ENCODE data around the gene RABEPK.
"Not testable (repeated sequence)": the region's sequence is repeated elsewhere in the genome, so short reads cannot be mapped to it uniquely, and the experiment has no call there.

The RABEPK gene, protein sequence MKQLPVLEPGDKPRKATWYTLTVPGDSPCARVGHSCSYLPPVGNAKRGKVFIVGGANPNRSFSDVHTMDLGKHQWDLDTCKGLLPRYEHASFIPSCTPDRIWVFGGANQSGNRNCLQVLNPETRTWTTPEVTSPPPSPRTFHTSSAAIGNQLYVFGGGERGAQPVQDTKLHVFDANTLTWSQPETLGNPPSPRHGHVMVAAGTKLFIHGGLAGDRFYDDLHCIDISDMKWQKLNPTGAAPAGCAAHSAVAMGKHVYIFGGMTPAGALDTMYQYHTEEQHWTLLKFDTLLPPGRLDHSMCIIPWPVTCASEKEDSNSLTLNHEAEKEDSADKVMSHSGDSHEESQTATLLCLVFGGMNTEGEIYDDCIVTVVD

DNA sequence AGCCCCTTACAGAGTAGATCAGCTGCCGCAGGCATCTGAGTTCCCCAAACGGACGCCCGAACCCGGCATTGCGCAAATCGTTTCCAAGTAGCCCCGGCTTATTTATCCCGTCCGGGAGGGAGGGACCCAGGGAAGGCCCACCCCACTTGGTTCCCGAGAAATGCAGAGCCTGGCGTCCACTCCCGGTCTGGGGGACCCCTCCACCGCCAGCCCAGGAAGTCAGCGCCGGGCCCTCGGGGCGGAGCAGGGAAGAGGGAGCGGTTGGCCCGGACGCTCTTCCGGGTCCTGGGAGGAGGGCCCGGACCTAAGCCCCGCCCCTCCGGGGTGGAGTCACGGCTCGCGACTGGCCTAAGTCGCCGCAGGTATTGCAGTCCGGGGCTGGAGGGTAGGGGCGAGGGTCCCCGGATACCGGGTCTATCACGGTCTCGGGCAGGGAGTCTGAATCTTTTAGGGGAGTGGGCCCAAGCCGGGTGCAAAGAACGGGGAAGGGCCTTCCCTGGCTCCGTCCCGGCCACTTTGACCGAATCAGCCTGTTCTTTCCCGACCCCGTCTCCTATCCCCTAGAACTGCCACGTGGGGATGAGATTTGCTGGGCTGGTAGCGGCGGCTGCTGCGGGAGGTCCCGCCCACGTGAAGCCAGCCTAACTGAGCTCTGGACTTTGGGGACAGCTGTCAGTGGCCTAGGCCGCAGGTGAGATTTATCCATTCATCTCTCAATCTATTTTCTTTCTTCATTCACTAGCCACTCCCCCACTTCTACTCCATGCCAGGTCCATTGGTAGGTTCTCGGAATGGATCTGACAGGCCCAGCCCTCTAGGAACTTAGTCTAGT lies at the start of gene RABEPK:
TSS of gene RABEPK (plus strand) at position 327 of the 832 bp plus-strand sequence. CDS start 2,472 bp downstream, outside the sequence.
- peak; percentile 89 for DNase-seq

- DNase-seq: no peak
Observed at GRCh38 chr9:125151730-125152129, 48.6 kb upstream of the RABEPK start.

GRCh38 chr9:125153712-125154367 lies 46.5 kb upstream of the RABEPK start:
- DNase-seq: no peak

DNA sequence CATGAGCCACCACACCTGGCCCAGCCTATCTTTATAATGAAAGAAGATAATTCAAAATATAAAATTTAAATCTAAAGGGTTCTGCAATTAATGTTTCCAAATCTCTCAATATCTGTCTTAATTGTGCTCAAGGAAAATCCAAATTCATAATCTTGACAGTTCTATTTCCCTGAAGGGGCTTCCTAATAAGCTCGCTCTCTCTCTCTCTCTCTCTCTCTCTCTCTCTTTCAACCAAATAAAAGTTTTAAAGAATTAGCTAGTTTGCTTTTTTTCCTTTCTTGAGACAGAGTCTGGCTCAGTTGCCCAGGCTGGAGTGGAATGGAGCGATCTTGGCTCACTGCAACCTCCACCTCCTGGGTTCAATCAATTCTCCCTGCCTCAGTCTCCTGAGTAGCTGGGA lies 43.8 kb upstream of the RABEPK start:
- DNase-seq: no peak

DNA sequence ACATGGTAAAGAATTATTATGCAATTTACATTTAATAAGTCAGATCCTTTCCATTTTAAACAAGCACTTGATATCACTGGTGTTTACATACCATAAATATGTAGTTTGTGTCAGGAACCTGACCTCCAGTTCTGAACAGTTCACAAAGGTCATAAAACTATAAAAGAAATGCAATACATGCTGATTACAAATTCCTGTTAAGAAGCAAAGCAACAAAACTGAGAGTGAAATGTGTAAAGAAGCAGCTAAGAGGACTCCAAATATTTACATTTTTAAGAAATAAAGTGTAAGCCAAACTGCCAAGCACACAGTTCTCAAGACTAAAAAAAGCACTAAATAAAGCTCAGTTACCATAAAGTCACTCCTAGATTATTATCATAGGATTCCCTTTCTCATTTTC lies 39.6 kb upstream of the RABEPK start:
- DNase-seq: no peak

- no peak for DNase-seq
Observed at GRCh38 chr9:125161284-125161918, 38.9 kb upstream of the RABEPK start.

DNA sequence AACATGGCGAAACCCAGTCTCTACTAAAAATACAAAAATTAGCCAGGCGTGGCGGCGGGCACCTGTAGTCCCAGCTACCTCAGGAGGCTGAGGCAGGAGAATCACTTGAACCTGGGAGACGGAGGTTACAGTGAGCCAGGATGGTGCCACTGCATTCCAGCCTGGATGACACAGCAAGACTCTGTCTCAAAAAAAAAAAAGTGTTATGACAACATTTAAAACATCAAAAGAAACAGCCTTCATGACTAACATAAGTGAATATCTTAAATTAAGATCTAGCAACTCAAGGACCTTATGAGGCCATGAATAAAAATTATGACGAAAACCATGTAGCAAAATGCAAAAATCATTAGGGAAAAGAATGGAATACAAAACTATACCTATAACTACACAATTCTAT lies 37.5 kb upstream of the RABEPK start:
- DNase-seq: not testable (repeated sequence)

DNA sequence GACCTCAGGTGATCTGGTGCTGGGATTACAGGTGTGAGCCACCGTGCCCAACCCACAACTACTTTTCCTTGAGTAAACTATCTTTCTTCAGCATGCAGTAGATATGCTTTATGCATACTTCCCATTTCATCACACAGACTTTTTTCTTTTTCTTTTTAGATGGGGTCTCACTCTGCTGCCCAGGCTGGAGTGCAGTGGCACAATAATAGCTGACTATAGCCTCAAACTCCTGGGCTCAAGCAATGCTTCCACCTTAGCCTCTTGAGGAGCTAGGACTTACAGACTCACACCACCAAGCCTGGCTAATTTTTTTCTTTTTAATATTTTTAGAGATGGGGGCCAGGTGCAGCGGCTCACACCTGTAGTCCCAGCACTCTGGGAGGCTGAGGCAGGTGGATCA lies 33.6 kb upstream of the RABEPK start:
- DNase-seq: no peak

- DNase-seq: no peak
Observed at GRCh38 chr9:125169895-125170294, 30.4 kb upstream of the RABEPK start.

DNA sequence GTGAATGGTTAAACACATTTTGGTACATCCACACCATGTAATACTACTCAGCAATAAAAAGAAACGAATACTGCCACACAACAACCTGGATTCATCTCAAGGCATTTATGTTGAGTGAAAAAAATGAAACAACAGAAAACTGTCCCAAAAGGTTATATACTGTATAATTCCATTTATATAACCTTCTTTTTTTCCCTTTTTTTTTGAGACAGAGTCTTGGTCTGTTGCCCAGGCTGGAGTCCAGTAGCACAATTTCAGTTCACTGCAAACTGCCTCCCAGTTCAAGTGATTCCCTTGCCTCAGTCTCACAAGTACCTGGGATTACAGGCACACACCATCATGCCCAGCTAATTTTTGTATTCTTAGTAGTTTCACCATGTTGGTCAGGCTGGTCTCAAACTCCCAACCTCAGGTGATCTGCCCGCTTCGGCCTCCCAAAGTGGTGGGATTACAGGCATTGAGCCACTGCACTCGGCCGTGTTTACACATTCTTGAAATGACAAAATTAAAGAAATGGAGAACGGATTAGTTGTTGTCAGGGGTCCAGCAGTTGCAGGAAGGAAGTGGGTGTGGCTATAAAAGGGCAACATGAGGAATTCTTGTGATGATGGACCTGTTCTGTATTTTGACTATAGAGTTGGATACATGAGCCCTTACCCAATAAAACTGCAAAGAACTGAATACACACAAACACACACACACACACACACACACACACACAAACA lies 28.1 kb upstream of the RABEPK start:
- no peak for DNase-seq

DNA sequence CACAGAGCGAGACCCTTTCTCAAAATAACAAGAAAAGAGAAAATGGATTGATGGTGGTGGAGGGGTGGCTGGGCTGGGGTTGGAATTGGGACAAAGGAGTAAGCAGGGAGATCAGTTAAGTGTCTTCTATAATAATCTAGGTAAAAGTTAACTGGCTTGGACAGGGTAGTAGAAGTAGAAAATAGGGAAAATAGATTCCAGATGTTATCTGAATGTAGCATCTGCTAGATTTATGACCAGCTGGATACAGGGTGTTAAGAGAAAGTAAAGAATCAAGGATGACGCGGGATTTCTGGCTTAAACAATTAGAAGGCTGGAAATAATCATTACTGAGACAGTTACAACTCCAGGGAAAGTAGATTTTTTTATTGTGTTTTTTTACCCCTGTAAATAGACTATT lies 23.7 kb upstream of the RABEPK start:
- DNase-seq: no peak

DNA sequence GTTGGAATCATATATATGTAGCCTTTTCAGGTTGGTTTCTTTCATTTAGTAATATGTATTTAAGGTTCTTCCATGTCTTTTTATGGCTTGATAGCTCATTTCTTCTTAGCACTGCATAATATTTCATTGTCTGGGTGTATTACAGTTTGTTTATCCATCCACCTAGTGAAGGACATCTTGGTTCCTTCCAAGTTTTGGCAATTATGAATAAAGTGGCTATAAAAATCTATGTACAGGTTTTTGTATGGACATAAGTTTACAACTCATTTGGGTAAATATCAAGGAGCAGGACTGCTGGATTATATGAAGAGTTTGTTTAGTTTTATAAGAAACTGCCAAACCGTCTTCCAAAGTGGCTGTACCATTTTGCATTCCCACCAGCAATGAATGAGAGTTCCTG lies 22.5 kb upstream of the RABEPK start:
- no peak for DNase-seq

DNA sequence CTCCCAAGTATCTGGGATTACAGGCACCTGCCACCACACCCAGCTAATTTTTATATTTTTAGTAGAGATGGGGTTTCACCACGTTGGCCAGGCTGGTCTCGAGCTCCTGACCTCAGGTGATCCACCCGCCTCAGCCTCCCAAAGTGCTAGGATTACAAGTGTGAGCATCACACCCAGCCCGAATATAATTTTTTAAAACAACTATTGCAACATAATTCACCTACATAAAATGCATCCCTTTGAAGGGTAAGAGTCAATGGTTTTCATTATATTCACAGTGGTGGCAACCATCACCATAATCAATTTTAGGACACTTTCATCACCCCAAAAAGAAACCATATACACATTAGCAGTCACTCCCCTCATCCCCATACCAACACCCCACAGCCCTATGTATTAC lies 20.6 kb upstream of the RABEPK start:
- not testable (repeated sequence) for DNase-seq

GRCh38 chr9:125180876-125181275 lies 19.5 kb upstream of the RABEPK start:
- no peak for DNase-seq

DNA sequence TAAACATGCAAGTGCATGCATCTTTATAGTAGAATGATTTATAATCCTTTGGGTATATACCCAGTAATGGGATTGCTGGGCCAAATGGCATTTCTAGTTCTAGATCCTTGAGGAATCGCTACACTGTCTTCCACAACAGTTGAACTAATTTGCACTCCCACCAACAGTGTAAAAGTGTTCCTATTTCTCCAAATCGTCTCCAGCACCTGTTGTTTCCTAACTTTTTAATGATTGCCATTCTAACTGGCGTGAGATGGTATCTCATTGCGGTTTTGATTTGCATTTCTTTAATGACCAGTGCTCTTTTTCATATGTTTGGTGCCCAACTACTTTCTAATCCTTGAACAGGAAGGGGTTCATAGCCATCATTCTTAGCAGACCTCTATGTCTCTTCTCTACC lies 18.6 kb upstream of the RABEPK start:
- not testable (repeated sequence) for DNase-seq

DNA sequence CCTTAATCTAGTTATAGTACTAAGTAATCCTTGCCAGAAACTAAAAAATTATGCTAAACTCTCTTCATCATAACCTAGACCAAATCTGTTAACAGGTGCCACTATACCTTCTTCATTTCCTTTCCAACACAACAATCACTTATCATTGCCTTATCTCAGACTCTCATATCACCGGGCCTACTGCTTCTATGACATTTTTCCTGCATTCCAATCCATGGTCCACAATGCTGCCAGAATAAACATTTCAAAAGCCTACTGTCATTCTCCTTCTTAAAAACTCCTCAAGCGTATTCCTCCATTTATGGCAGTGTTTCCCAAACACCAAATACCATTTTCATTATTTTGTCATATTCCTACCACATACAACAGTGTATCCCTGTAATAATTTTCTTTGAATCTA lies 17.3 kb upstream of the RABEPK start:
- no peak for DNase-seq

GRCh38 chr9:125183561-125183960 lies 16.8 kb upstream of the RABEPK start:
- DNase-seq: no peak

DNA sequence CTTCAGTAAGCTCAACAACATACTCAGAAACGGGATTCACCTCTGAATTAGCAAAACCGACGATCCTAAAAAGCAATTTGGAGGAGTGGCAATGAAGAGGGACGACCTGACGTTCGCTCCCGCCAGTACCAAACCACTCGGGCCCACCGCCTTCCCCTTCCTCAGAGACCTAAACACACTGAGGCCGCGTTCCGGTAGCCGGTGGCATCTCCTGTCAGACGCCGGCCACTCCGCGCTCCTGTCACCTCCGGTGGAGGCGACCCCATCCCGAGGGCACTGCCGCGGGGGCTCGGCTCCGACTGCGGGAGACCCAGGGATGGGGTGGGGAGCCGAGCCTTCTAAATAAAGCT lies 11.4 kb upstream of the RABEPK start:
- no peak for DNase-seq

DNA sequence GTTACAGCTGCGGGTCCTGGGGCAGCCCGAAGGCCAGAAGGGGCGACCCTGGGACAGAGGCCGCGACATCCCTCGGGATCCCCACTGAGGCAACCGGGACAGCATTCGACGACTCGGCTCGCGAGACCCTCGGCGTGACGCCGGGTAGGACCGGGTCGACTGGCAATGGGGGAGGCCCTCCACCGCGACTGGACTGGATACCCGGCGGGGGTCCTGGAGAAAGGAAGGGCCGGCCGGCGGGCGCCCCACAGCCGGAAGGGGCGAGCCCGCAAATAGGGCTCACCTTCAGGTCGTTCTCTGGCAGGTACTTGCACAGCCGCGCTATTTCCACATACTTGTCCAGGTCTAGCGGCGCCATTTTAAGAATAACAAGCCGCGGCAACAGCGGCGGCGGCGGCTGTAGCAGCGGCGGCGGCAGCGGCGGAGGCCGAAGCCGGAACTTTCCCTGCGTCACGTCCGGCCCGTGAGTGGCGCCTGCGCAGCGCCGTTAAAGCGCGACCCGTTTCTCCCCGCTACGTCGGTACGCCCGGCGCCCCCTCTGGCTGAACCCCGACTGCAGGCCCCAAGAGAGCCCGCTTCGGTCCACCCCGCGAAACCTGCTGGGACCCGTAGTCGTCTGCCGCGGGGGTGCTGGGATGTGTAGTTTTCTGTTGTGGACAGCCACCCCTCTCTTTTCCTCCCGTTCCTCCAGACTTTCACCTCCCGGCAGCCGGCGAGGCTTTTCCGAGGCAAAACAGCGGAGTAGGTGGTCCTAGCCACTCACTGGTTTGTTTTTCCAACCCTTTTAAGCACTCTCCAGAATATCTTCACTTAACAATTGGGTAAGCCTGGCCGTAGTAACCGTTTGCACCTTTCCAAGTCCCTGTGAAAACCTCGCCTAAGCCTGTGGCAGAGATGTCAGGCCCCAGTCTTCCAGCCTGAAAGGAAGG lies 10.7 kb upstream of the RABEPK start, which contains the start of gene PPP6C:
TSS of gene PPP6C (minus strand) at position 443 of the 929 bp plus-strand sequence. CDS start at position 358, 85 bp downstream.
- DNase-seq: peak; percentile 93

- no peak for DNase-seq
Observed at GRCh38 chr9:125190361-125190801, 10.0 kb upstream of the RABEPK start.

GRCh38 chr9:125194466-125194865 lies 5.9 kb upstream of the RABEPK start:
- DNase-seq: not testable (repeated sequence)
